GM12874 (cell line): ENCODE data around the gene PHF12.

Source experiments
- TF ChIP-seq, protein P1 (sequence below): IDR thresholded peaks from 2 replicates; pipeline ENCODE4 v1.5.1; 2011; ENCODE audit warnings: low read depth, mild to moderate bottlenecking, control low read depth, low read length, moderate library complexity; ENCODE audit not compliant: insufficient read depth

The PHF12 gene

DNA sequence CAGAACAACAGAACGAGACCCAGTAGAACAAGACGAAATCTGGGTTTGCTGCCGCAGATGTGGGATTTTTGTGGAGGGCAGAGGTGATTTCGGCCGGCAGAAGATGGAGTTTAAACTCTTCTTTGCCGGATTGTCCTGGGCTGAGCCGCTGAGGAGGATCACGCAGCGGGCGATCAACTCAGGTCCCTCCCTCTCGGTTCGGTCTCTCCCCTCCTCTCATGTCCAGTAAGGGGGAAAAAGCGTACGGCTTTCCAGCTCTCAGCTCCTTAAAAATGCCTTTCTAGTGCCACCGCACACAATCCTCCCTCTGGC lies 2.5 kb downstream of the PHF12 start:
- TF ChIP-seq, protein P1, sequence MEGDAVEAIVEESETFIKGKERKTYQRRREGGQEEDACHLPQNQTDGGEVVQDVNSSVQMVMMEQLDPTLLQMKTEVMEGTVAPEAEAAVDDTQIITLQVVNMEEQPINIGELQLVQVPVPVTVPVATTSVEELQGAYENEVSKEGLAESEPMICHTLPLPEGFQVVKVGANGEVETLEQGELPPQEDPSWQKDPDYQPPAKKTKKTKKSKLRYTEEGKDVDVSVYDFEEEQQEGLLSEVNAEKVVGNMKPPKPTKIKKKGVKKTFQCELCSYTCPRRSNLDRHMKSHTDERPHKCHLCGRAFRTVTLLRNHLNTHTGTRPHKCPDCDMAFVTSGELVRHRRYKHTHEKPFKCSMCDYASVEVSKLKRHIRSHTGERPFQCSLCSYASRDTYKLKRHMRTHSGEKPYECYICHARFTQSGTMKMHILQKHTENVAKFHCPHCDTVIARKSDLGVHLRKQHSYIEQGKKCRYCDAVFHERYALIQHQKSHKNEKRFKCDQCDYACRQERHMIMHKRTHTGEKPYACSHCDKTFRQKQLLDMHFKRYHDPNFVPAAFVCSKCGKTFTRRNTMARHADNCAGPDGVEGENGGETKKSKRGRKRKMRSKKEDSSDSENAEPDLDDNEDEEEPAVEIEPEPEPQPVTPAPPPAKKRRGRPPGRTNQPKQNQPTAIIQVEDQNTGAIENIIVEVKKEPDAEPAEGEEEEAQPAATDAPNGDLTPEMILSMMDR: no peak

DNA sequence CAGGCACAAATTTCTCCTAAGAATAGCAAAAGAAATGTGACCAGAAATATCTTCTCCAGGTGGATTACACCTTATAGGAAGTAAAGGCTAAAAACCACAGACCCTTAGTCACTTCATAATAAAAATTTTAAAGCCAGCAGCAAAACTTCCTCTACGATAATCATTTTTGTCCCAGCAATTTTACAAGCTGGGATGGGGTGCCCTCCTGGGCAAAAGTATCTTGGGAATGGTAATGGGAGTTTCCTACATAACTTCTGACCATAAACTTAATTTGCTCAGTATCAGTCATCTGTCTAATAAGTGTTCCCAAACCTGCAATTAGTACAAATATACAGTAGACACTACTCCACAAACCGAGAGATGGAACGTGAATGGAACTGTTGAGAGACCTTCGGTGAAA lies 3.0 kb downstream of the PHF12 start:
- TF ChIP-seq, protein P1: no peak

GRCh38 chr17:28947639-28948038 lies 3.7 kb downstream of the PHF12 start:
- TF ChIP-seq, protein P1: no peak

DNA sequence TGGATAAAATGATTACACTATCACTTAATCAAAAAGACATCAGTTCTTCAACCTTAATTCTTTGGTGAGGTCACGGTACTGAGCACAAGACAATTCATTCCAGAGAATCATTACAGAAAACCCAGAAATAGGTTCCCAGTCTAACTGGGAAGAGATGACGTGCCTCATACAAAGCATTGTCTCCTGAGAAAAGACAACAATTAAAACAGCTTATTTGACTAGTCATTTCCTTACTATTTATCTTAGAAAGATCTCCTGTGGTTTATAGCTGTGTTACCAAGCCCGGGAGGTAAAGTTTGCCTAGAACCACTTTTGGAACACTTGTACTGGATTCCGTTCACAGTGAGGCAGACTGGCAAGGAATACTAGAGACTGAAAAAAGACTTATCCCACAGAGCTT lies 5.1 kb downstream of the PHF12 start:
- TF ChIP-seq, protein P1: no peak

DNA sequence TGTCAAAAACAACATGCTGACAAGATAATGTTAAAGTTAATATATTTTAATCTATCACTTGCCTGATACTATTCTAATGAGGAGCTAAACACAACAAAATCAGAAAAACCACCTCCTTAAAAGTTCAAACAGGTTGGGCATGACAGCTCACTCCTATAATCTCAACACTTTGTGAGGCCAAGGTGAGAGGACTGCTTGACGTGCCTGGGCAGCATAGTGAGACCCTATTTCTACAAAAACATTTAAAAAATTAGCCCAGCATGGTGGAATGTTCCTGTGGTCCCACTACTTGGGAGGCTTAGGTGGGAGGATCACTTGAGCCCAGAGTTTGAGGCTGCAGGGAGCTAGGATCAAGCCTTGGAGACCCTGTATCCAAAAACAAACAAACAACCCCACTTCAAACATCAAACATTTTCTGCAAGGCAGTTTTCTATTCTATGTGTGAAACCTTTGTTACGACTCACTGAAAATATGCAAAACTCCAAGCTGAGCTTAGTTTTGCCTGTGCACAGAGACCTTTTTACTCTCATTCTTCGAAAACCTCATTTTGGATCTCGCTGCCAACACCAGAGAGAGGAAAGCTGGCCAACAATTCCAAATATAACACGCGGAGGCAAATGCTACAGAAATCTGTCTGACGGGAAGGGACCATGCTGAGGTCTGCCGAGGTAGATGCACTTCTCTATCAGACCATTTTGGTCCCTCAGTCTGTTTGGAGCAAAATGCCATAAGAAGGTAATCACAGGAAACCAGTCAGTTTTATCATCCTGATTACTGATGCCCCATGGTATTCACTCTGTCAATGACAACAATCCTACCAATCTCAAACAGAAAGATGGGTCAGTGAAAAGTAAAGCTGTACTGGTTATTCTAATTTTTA lies 6.2 kb downstream of the PHF12 start:
- TF ChIP-seq, protein P1: no peak

- TF ChIP-seq, protein P1: no peak
These were observed 7.0 kb downstream of the PHF12 start for GRCh38 chr17:28944343-28944742.

DNA sequence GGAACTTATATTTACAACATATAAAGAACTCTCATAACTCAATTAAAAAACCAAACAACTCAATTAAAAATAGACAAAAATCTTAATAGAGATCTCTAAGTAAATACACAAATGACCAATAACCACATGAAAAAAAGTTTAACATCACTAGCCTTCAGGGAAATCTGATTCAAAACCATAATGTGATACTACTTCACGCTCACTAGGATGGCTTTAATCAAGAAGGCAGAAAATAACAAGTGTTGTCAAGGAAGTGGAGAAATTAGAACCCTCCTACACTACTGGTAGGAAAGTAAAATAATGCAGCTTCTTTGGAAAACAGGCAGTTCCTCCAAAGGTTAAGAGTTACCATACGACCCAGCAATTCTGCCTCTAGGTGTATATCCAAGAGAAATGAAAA lies 8.4 kb downstream of the PHF12 start:
- TF ChIP-seq, protein P1: no peak
